H9 (cell line): ENCODE data around the gene SLC2A10. TPM values are rescaled to one million over a fixed set of nuclear protein-coding genes. Genes with fewer than 3 reads are reported as not detected.

ENCODE experiments used
- DNase-seq: peaks from one replicate; pipeline ENCODE4 v3.0.0-alpha.2; 2017
- H2AFZ ChIP-seq: one replicate; pipeline ENCODE4 v1.6.1; 2013; ENCODE audit warnings: mild to moderate bottlenecking, low read length, control low read depth, moderate library complexity
- H2AK5ac ChIP-seq: 2 replicates; pipeline ENCODE4 v1.6.1; 2013; ENCODE audit warnings: low read length, control low read depth, mixed read lengths; ENCODE audit not compliant: insufficient read length
- H2BK120ac ChIP-seq: one replicate; pipeline ENCODE4 v1.6.1; 2013; ENCODE audit warnings: low read depth, mild to moderate bottlenecking, low read length, control low read depth, inconsistent platforms; ENCODE audit not compliant: poor library complexity, severe bottlenecking
- H2BK12ac ChIP-seq: 2 replicates; pipeline ENCODE4 v1.6.1; 2013; ENCODE audit warnings: low read length, control low read depth, mixed read lengths, low read depth; ENCODE audit not compliant: insufficient read length
- H2BK15ac ChIP-seq: 2 replicates; pipeline ENCODE4 v1.6.1; 2013; ENCODE audit warnings: low read depth, low read length, control low read depth
- H2BK20ac ChIP-seq: one replicate; pipeline ENCODE4 v1.6.1; 2013; ENCODE audit warnings: low read depth, mild to moderate bottlenecking, low read length, control low read depth, inconsistent platforms; ENCODE audit not compliant: poor library complexity, severe bottlenecking
- H2BK5ac ChIP-seq: 2 replicates; pipeline ENCODE4 v1.6.1; 2013; ENCODE audit warnings: low read length, control low read depth, mixed read lengths; ENCODE audit not compliant: insufficient read length
- H3K14ac ChIP-seq: 2 replicates; pipeline ENCODE4 v1.6.1; 2013; ENCODE audit warnings: low read length, control low read depth; ENCODE audit not compliant: insufficient read depth
- H3K18ac ChIP-seq: 2 replicates; pipeline ENCODE4 v1.6.1; 2013; ENCODE audit warnings: low read depth, mild to moderate bottlenecking, mixed read lengths, low read length, control low read depth; ENCODE audit not compliant: insufficient read length
- H3K23ac ChIP-seq: 2 replicates; pipeline ENCODE4 v1.6.1; 2013; ENCODE audit warnings: low read length, control low read depth, mixed read lengths, low read depth; ENCODE audit not compliant: insufficient read length
- H3K23me2 ChIP-seq: 2 replicates; pipeline ENCODE4 v1.6.1; 2013; ENCODE audit warnings: low read depth, mild to moderate bottlenecking, mixed read lengths, low read length, control low read depth; ENCODE audit not compliant: insufficient read length, poor library complexity, severe bottlenecking
- H3K27ac ChIP-seq: 2 replicates; pipeline ENCODE4 v1.5.1; 2013; ENCODE audit warnings: low read length, control low read depth, mixed read lengths, low read depth; ENCODE audit not compliant: insufficient read length
- H3K27me3 ChIP-seq: 2 replicates; pipeline ENCODE4 v1.6.1; 2013; ENCODE audit warnings: low read length, control low read depth, inconsistent platforms; ENCODE audit not compliant: insufficient read depth
- H3K4ac ChIP-seq: 2 replicates; pipeline ENCODE4 v1.6.1; 2013; ENCODE audit warnings: low read depth, mild to moderate bottlenecking, control low read depth, inconsistent platforms, low read length, moderate library complexity
- H3K4me1 ChIP-seq: 2 replicates; pipeline ENCODE4 v1.6.1; 2013; ENCODE audit warnings: low read length, control low read depth, inconsistent platforms; ENCODE audit not compliant: insufficient read depth
- H3K4me2 ChIP-seq: 2 replicates; pipeline ENCODE4 v1.6.1; 2013; ENCODE audit warnings: low read length, control low read depth, mixed read lengths; ENCODE audit not compliant: insufficient read length, insufficient read depth
- H3K56ac ChIP-seq: 2 replicates; pipeline ENCODE4 v1.6.1; 2013; ENCODE audit warnings: low read depth, mild to moderate bottlenecking, mixed read lengths, low read length, control low read depth; ENCODE audit not compliant: insufficient read length
- H3K79me1 ChIP-seq: 2 replicates; pipeline ENCODE4 v1.6.1; 2013; ENCODE audit warnings: low read depth, mild to moderate bottlenecking, moderate library complexity, low read length, control low read depth, inconsistent platforms; ENCODE audit not compliant: insufficient read depth, poor library complexity, severe bottlenecking
- H3K79me2 ChIP-seq: 2 replicates; pipeline ENCODE4 v1.6.1; 2013; ENCODE audit warnings: low read length, control low read depth, inconsistent platforms; ENCODE audit not compliant: insufficient read depth
- H3K9ac ChIP-seq: 2 replicates; pipeline ENCODE4 v1.6.1; 2013; ENCODE audit warnings: low read length, control low read depth, mixed read lengths; ENCODE audit not compliant: insufficient read length; ENCODE audit errors: extremely low read depth
- H3K9me3 ChIP-seq: one replicate; pipeline ENCODE4 v1.6.1; 2013; ENCODE audit warnings: low read depth, low read length, inconsistent platforms; ENCODE audit not compliant: control insufficient read depth
- H3T11ph ChIP-seq: one replicate; pipeline ENCODE4 v1.6.1; 2013; ENCODE audit warnings: mild to moderate bottlenecking, low read length, control low read depth, inconsistent platforms
- H4K20me1 ChIP-seq: one replicate; pipeline ENCODE4 v1.6.1; 2013; ENCODE audit not compliant: control insufficient read depth, insufficient read length, insufficient read depth
- H4K5ac ChIP-seq: 2 replicates; pipeline ENCODE4 v1.6.1; 2013; ENCODE audit warnings: low read depth, mild to moderate bottlenecking, mixed read lengths, low read length, control low read depth; ENCODE audit not compliant: insufficient read length
- H4K8ac ChIP-seq: replicated peaks from 2 replicates; pipeline ENCODE4 v1.6.1; 2013; ENCODE audit warnings: low read length, control low read depth, mixed read lengths, low read depth; ENCODE audit not compliant: insufficient read length
- H4K91ac ChIP-seq: 2 replicates; pipeline ENCODE4 v1.6.1; 2013; ENCODE audit warnings: low read depth, mild to moderate bottlenecking, moderate library complexity, mixed read lengths, low read length, control low read depth; ENCODE audit not compliant: insufficient read length
- H3K27ac Mint-ChIP-seq, 3 experiments: 2 replicates in 2 of 3; 3 replicates in 1 of 3; pipeline ENCODE4 v1.8.0; 2020 to 2021; ENCODE audit warnings: mixed read lengths in 3 of 3, mild to moderate bottlenecking in 1 of 3, moderate library complexity in 1 of 3
- H3K27me3 Mint-ChIP-seq: 2 replicates; pipeline ENCODE4 v1.8.0; 2021; ENCODE audit warnings: low read depth, mild to moderate bottlenecking, moderate library complexity, mixed read lengths
- H3K36me3 Mint-ChIP-seq, 3 experiments: 2 replicates in 2 of 3; 3 replicates in 1 of 3; pipeline ENCODE4 v1.8.0; 2020 to 2021; ENCODE audit warnings: low read depth in 3 of 3, mixed read lengths in 3 of 3; ENCODE audit not compliant: insufficient read depth in 1 of 3
- H3K4me1 Mint-ChIP-seq, 2 experiments: 2 replicates each; pipeline ENCODE4 v1.8.0; 2020; ENCODE audit warnings: mixed read lengths in 2 of 2
- H3K4me3 Mint-ChIP-seq, 2 experiments: 2 replicates in 1 of 2; 3 replicates in 1 of 2; pipeline ENCODE4 v1.8.0; 2020 to 2021; ENCODE audit warnings: mild to moderate bottlenecking in 2 of 2, mixed read lengths in 2 of 2, moderate library complexity in 1 of 2
- H3K9me3 Mint-ChIP-seq, 2 experiments: 2 replicates in 1 of 2; 3 replicates in 1 of 2; pipeline ENCODE4 v1.8.0; 2020; ENCODE audit warnings: mild to moderate bottlenecking in 2 of 2, mixed read lengths in 2 of 2, moderate library complexity in 1 of 2
- CTCF ChIP-seq: fragments of 200-600 bp; sonication (generic); conservative IDR thresholded peaks from 3 replicates; pipeline ENCODE4 v1.8.0; 2021; ENCODE audit warnings: antibody characterized with exemption, mild to moderate bottlenecking
- WGBS: extraction: QIAGEN DNeasy Blood & Tissue Kit; methylation state at CpG from one replicate; pipeline ENCODE4 v1.1.7; 2013; ENCODE audit warnings: missing lambda C conversion rate, low lambda C conversion rate, mixed read lengths; ENCODE audit not compliant: insufficient read length; ENCODE audit errors: extremely low coverage; 5-methylcytosine and 5-hydroxymethylcytosine counted together
- total RNA-seq: library from RNA; stranded (reverse); gene quantifications from 2 replicates; pipeline ENCODE4 v1.2.1, GENCODE V29; 2021

The SLC2A10 gene
- total RNA-seq, 1 experiment from 2014 or later: 8.2 TPM

DNA sequence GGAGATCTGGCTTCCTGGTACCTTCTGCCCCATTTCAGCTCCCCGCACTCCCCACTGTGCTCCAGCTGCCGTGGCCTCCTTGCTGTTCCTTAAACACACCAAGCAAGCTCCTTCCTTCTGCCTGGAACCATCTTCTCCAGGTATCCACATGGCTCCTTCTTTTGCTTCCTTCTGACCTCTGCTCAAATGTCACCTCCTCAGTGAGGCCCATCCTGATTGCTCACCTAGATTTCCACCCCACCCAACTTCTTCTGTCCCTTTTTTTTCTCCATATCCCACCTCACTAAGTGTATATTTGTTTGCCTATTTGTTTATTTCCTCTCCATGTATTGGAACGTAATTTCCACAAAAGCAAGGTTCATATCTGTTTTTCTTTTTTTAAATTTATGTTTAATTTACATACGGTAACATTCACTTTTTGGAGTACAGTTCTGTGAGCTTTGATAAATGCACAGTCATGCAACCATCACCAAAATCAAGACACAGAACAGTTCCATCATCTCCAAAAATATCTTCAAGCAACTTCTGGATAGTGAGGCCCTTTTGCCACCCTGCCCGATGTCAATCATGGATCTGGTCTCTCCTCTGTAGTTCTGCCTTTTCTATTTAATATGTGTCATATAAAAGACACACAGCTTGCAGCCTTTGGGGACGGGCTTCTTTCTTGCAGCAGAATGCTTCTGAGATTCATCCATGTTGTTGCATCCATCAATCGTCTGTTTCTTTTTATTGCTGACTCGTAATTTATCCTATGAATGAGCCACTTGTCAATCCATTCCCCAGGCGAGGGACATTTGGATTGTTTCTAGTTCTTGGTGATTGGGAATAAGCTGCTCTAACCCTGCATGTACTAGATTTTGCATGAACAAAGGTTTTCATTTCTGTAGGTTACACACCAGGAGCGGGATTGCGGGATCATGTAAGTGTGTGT, 46.3 kb downstream of the SLC2A10 start:
- Mint-ChIP-seq H3K9me3 (no peaks in the 10 kb centered on the region; a peak in 1 of 5 replicates), H3K4me3 (no peak overlapping the region; a peak in 1 of 5 replicates), H3K36me3 (no peaks in the 10 kb centered on the region; a peak in 1 of 7 replicates), H3K4me1 (peaks cover 7 to 19% of the 10 kb centered on the region in 2 experiments), H3K27ac (no peak overlapping the region), H3K27me3 (peaks cover 6% of the 10 kb centered on the region)
- Histone ChIP-seq H3K27me3 (no peaks in the 10 kb centered on the region), H4K8ac (no peak overlapping the region), H2AFZ (no peak overlapping the region), H2BK120ac (no peak overlapping the region), H2BK5ac (no peak overlapping the region), H3K23me2 (no peaks in the 10 kb centered on the region), H4K20me1 (no peaks in the 10 kb centered on the region), H4K91ac (no peak overlapping the region), H2BK20ac (no peak overlapping the region), H3K56ac (no peak overlapping the region), H3K79me1 (no peaks in the 10 kb centered on the region), H4K5ac (no peak overlapping the region), H2BK12ac (no peak overlapping the region), H3K9me3 (no peaks in the 10 kb centered on the region), H3K14ac (no peak overlapping the region), H3T11ph (no peak overlapping the region), H3K18ac (no peak overlapping the region), H3K27ac (no peak overlapping the region), H3K4ac (no peak overlapping the region), H3K9ac (no peak overlapping the region), H3K4me2 (no peak overlapping the region), H2AK5ac (no peak overlapping the region), H3K4me1 (no peaks in the 10 kb centered on the region), H3K23ac (no peak overlapping the region), H2BK15ac (no peak overlapping the region), H3K79me2 (no peaks in the 10 kb centered on the region)
- TF ChIP-seq CTCF: no peak
- no peak for DNase-seq
- WGBS: no CpG with 5 or more reads among the region's 11 CpGs
